Measurements from ENCODE around the gene EXOC4.

DNA sequence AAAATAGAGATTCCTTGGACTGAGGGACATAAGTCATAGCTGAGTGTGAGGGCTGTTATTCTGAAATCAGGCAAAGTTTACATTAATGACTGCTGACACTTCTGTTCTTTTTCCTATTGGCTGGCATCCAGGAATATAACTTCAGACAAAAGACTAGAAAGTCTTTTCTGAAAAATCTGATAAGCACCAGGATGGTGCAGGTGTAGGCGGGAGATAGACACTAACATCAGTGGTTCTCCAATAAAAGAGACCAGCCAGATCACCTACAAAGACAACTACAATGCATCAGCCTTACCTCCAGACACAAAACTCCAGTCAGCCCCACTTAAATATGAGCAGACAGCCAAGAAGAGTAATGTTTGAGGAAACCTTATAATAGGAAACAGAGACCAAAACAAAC lies 705.9 kb downstream of the EXOC4 start:
- TF ChIP-seq GATA3 (IDR thresholded peaks at IDR 0.05; ENCODE audit: low read depth, low read length) (no peak), GATA2 (IDR thresholded peaks at IDR 0.05; ENCODE audit: low read depth, low read length) (no peak)

Data from SH-SY5Y (cell line).